ENCODE data around the gene C2orf92. TPM values are rescaled to one million over a fixed set of nuclear protein-coding genes. Genes with fewer than 3 reads are reported as not detected.

Gene C2orf92
- total RNA-seq, 2 donors from 2014 or later: 3.0 to 3.1 TPM

DNA sequence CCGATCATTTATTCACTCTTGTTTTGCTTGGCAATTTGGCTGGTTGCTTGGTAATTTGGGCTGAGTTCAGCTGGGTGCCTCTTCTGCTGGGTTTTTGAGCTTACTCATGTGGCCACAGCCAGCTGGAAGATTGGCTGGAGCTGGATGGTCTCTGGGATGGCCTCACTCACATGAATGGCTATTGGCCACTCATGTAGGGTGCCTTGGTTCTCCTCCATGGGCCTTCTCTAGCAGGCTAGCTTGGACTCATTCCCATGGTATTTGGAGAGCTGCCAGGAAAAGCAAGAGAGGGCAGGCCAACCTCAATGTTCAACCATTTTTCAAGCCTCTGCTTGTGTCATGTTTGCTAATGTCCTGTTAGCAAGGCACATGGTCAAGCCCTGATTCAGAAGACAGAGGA, 60.7 kb downstream of the C2orf92 start:
- Histone ChIP-seq H3K4me3 (no peak overlapping the region), H3K36me3 (no peaks in the 10 kb centered on the region), H3K4me1 (peaks cover 0 to 21% of the 10 kb centered on the region in 2 donors), H3K27ac (no peak overlapping the region), H3K9me3 (peaks cover 5 to 12% of the 10 kb centered on the region in 2 donors), H3K27me3 (no peaks in the 10 kb centered on the region)
- no peak for DNase-seq (ENCODE audit: low spot score)
- TF ChIP-seq CTCF (IDR thresholded peaks at IDR 0.05): no peak

DNA sequence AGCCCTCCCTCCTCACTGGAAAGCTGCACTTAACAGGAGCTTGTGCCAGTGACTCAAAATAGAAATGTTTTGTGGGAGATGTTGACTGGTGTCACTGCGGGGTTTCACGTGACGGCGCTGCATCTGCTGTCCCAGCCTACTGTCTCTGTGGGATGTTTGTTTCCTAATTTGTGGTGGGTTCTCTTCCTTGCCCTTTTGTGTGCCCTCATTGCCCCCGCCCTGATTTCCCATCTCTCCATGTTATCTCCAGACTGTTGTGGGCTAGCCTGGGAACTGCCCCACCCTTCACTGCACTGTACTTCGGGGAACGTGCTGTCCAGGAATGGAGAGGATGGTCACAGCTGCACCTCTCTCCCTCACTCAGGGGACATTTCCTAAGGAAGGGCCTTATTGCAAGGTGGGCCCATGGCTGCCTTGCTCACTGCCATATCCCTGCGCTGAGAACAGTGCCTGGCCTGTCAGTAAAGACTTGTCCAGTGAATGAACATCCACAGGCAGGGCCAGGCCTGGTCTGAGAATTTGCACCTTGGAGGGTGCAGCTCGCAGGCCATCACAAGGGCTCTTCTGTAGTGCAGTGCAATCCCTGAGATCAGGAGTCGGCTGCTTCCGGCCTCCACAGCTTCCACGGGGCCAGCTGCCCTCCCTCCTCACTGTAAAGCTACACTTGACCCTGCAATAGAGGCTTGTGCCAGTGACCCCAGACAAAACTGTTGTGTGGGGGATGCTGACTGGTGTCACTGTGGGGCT, 61.9 kb downstream of the C2orf92 start:
- H3K27ac ChIP-seq: no peak overlapping the region
- no peak for DNase-seq (ENCODE audit: low spot score)
- no peaks in the 10 kb centered on the region for H3K36me3 ChIP-seq

GRCh38 chr2:97732436-97733340, 63.2 kb downstream of the C2orf92 start:
- Histone ChIP-seq H3K27me3 (no peaks in the 10 kb centered on the region), H3K4me1 (peaks cover 0 to 8% of the 10 kb centered on the region in 2 donors), H3K4me3 (no peak overlapping the region), H3K27ac (no peak overlapping the region), H3K9me3 (peaks cover 5 to 12% of the 10 kb centered on the region in 2 donors), H3K36me3 (no peaks in the 10 kb centered on the region)
- no peak for TF ChIP-seq CTCF (IDR thresholded peaks at IDR 0.05)
- no peak for DNase-seq (ENCODE audit: low spot score)

More for the DNA sequence above, 61.9 kb downstream of the C2orf92 start:
- peaks cover 5 to 12% of the 10 kb centered on the region in 2 donors for H3K9me3 ChIP-seq
- H3K4me1 ChIP-seq: peaks cover 0 to 12% of the 10 kb centered on the region in 2 donors
- no peaks in the 10 kb centered on the region for H3K27me3 ChIP-seq
- no peak for TF ChIP-seq CTCF (IDR thresholded peaks at IDR 0.05)
- no peak overlapping the region for H3K4me3 ChIP-seq

GRCh38 chr2:97733341-97734035, 64.0 kb downstream of the C2orf92 start:
- Histone ChIP-seq H3K4me1 (peaks cover 0 to under 1% of the 10 kb centered on the region in 2 donors), H3K27me3 (no peaks in the 10 kb centered on the region), H3K27ac (no peak overlapping the region), H3K36me3 (no peaks in the 10 kb centered on the region), H3K4me3 (no peak overlapping the region), H3K9me3 (peaks cover 5 to 12% of the 10 kb centered on the region in 2 donors)
- no peak for DNase-seq (ENCODE audit: low spot score)
- no peak for TF ChIP-seq CTCF (IDR thresholded peaks at IDR 0.05)

GRCh38 chr2:97734061-97735051, 64.8 kb downstream of the C2orf92 start:
- no peaks in the 10 kb centered on the region for H3K4me1 ChIP-seq
- DNase-seq (ENCODE audit: low spot score): no peak
- H3K27me3 ChIP-seq: no peaks in the 10 kb centered on the region
- no peak for TF ChIP-seq CTCF (IDR thresholded peaks at IDR 0.05)
- H3K36me3 ChIP-seq: no peaks in the 10 kb centered on the region
- H3K4me3 ChIP-seq: no peak overlapping the region
- H3K9me3 ChIP-seq: peaks cover 5 to 12% of the 10 kb centered on the region in 2 donors
- no peak overlapping the region for H3K27ac ChIP-seq

Data from right atrium auricular region (tissue), 2 donors.